DOHH2 (cell line): Measurements from ENCODE around the gene PIM3.
A peak's percentile ranks its signal among the peaks of the same experiment; 100 is the strongest.

Experiments used
- EZH2phosphoT487 ChIP-seq: fragments of 200-600 bp; sonication (generic); IDR thresholded peaks from 2 replicates; pipeline ENCODE4 v1.6.1; 2017; ENCODE audit warnings: borderline replicate concordance, mild to moderate bottlenecking, antibody characterized with exemption, low read length, moderate library complexity, mixed read lengths
- TF ChIP-seq, protein P1 (sequence below): fragments of 200-600 bp; sonication (generic); IDR thresholded peaks from one replicate; pipeline ENCODE4 v1.5.1; 2014; ENCODE audit warnings: antibody characterized with exemption, mild to moderate bottlenecking, low read depth, low read length; ENCODE audit not compliant: poor library complexity, severe bottlenecking

DNA sequence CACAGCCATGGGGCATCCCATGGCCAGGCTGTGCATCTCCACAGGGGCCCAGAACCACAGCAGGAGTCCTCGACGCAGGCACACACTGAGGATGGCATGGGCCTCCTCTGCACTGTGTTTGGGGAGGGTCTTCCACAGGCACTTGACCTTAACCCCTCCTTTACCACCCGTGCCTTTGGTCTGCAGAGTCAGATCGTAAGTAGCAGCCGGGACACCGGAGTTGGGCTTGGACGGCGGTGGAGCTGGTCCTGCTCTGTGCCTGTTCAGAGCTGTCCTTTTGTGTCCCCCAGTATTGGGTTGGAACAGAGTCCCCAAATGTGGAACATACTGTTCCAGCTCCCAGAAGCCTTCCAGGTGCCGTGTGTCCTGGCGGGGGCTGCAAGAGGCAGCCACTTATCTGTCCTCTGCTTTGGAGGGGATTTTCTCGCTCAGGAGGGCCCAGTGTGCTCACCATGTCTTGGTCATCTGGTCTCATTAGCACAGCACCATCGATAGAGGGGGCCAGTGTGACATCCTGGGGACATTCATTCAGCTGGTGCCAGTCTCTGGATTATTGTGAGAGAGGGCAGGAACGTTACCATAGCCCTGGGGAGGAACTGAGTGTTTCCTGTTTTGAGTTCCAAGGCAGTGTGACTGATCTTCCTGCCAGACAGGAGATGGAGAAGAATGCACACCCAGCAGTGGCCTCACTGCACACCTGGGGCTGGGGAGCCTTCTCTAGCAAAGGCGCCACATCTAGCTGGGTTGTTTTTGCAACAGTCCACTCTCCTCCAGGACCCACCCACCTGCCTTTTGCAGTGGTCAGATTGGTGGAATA lies 29.8 kb upstream of the PIM3 start:
- TF ChIP-seq, protein P1, sequence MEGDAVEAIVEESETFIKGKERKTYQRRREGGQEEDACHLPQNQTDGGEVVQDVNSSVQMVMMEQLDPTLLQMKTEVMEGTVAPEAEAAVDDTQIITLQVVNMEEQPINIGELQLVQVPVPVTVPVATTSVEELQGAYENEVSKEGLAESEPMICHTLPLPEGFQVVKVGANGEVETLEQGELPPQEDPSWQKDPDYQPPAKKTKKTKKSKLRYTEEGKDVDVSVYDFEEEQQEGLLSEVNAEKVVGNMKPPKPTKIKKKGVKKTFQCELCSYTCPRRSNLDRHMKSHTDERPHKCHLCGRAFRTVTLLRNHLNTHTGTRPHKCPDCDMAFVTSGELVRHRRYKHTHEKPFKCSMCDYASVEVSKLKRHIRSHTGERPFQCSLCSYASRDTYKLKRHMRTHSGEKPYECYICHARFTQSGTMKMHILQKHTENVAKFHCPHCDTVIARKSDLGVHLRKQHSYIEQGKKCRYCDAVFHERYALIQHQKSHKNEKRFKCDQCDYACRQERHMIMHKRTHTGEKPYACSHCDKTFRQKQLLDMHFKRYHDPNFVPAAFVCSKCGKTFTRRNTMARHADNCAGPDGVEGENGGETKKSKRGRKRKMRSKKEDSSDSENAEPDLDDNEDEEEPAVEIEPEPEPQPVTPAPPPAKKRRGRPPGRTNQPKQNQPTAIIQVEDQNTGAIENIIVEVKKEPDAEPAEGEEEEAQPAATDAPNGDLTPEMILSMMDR, result peak; percentile 87
- no peak for TF ChIP-seq EZH2phosphoT487
